Measurements from ENCODE around the gene SAMD9.
"Not testable (repeated sequence)": the region's sequence is repeated elsewhere in the genome, so short reads cannot be mapped to it uniquely, and the experiment has no call there.

The SAMD9 gene

DNA sequence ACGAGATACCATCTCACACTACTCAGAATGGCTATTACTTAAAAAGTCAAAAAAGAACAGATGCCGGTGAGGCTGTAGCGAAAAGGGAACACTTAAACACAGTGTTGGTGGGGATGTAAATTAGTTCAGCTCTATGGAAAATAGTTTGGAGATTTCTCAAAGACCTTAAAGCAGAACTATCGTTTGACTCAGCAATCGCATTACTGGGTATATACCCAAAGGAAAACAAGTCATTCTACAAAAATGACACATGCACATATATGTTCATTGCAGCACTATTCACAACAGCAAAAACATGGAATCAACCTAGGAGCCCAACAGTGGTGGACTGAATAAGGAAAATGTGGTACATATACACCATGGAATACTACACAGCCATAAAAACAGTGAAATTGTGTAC is 56.9 kb downstream of the SAMD9 start:
- DNase-seq (ENCODE audit: low read depth) = no peak
- H3K4me3 ChIP-seq (ENCODE audit: low read depth, low read length) = no peak overlapping the region
- TF ChIP-seq MYC (IDR thresholded peaks at IDR 0.05; ENCODE audit: low read depth, low read length) (no peak), POLR2A (IDR thresholded peaks at IDR 0.05; ENCODE audit: extremely low read depth, insufficient read length) (no peak)
- TF ChIP-seq, protein P1, sequence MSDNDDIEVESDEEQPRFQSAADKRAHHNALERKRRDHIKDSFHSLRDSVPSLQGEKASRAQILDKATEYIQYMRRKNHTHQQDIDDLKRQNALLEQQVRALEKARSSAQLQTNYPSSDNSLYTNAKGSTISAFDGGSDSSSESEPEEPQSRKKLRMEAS (IDR thresholded peaks at IDR 0.05; ENCODE audit: low read depth, low read length) = no peak
- TF ChIP-seq, protein P2, sequence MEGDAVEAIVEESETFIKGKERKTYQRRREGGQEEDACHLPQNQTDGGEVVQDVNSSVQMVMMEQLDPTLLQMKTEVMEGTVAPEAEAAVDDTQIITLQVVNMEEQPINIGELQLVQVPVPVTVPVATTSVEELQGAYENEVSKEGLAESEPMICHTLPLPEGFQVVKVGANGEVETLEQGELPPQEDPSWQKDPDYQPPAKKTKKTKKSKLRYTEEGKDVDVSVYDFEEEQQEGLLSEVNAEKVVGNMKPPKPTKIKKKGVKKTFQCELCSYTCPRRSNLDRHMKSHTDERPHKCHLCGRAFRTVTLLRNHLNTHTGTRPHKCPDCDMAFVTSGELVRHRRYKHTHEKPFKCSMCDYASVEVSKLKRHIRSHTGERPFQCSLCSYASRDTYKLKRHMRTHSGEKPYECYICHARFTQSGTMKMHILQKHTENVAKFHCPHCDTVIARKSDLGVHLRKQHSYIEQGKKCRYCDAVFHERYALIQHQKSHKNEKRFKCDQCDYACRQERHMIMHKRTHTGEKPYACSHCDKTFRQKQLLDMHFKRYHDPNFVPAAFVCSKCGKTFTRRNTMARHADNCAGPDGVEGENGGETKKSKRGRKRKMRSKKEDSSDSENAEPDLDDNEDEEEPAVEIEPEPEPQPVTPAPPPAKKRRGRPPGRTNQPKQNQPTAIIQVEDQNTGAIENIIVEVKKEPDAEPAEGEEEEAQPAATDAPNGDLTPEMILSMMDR (IDR thresholded peaks at IDR 0.05; ENCODE audit: low read depth, low read length) = no peak

DNA sequence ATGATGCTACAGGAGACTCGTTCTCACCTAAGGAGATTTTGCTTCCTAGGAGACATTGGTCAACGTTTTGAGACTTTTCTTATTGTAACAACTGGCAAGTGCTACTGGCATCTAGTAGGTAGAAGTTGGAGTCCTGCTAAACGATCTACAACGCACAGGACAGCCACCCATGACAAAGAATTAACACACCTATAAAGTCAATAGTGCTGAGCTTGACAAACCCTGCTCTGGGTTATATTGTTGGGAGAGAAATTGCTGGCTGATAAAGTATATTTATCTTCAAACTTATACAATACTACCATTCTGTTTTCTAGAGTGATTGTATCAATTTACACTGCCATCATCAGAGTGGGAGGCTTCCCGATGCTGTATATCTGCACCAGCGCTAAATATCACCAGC is 57.8 kb downstream of the SAMD9 start:
- H3K4me3 ChIP-seq (ENCODE audit: low read depth, low read length) = no peak overlapping the region
- TF ChIP-seq, protein P1 (IDR thresholded peaks at IDR 0.05; ENCODE audit: low read depth, low read length) = no peak
- TF ChIP-seq, protein P2 (IDR thresholded peaks at IDR 0.05; ENCODE audit: low read depth, low read length) = no peak
- TF ChIP-seq POLR2A (IDR thresholded peaks at IDR 0.05; ENCODE audit: extremely low read depth, insufficient read length) (no peak), MYC (IDR thresholded peaks at IDR 0.05; ENCODE audit: low read depth, low read length) (no peak)
- DNase-seq (ENCODE audit: low read depth) = no peak

DNA sequence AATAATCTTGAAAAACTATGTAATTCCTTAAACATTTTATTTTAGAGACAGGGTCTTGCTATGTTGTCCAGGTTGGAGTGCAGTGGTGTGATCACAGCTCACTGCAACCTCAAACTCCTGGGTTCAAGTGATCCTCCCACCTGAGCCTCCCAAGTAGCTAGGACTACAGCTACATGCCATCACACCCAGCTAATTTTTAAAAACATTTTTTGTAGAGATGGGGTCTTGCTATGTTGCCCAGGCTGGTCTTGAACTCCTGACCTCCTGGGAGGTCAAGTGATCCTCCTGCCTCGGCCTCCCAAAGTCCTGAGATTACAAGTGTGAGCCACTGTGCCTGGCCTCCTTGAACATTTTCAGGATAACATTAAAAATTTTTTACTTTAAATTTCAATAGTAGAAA is 61.2 kb downstream of the SAMD9 start:
- DNase-seq (ENCODE audit: low read depth); H3K4me3 ChIP-seq (ENCODE audit: low read depth, low read length): not testable (repeated sequence)

DNA sequence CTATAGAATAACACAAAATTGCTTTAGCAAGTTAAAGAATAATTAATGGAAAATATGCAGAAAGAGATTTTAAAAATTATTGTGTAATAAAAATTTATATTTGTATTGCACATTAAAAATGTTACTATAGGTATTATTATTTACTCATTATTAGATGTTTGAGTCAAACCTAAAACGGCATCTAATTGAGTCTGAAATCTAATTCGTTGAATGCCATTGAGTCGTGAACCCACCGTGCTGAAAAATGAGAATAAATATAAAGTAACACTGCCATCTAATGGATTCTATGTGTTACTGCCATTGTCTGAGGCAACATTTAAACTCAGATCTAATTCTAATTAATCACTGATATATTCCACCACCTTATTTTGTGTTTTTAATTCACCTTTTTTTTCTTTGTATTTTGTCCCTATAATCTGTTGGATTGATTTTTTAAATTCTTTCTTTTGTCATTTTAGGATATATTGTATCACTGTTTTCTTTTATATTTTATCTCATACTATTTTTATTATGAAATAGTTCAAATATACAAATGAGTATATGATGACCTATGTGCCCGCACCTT is 62.2 kb downstream of the SAMD9 start:
- DNase-seq (ENCODE audit: low read depth) = peak; percentile 56
- H3K4me3 ChIP-seq (ENCODE audit: low read depth, low read length) = no peak overlapping the region
- TF ChIP-seq, protein P2 (IDR thresholded peaks at IDR 0.05; ENCODE audit: low read depth, low read length) = peak; percentile 52
- no peak for TF ChIP-seq MYC (IDR thresholded peaks at IDR 0.05; ENCODE audit: low read depth, low read length)
- TF ChIP-seq, protein P1 (IDR thresholded peaks at IDR 0.05; ENCODE audit: low read depth, low read length) = 0 out of 2 replicates have a peak, but pooled peaks have one; percentile 4

DNA sequence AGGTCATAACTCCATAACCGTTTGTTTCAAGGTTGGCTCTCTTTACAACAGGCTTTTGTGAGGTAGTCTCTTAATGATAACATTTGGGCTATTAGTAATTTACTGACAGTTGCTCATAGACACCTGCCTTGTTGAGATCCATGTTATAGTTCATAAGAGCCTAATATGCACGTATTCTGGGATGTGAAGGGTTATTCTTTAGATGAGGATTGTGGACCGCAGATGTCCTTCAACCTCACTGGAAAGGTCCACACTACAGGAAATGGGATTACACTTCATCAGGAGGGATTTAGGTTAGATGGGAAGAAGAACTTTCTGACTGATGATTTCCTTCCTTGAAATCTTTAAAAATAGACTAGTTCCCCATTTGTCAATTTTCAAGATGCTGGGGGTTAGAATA is 62.8 kb downstream of the SAMD9 start:
- no peak for DNase-seq (ENCODE audit: low read depth)
- no peak overlapping the region for H3K4me3 ChIP-seq (ENCODE audit: low read depth, low read length)
- TF ChIP-seq MYC (IDR thresholded peaks at IDR 0.05; ENCODE audit: low read depth, low read length) = no peak

DNA sequence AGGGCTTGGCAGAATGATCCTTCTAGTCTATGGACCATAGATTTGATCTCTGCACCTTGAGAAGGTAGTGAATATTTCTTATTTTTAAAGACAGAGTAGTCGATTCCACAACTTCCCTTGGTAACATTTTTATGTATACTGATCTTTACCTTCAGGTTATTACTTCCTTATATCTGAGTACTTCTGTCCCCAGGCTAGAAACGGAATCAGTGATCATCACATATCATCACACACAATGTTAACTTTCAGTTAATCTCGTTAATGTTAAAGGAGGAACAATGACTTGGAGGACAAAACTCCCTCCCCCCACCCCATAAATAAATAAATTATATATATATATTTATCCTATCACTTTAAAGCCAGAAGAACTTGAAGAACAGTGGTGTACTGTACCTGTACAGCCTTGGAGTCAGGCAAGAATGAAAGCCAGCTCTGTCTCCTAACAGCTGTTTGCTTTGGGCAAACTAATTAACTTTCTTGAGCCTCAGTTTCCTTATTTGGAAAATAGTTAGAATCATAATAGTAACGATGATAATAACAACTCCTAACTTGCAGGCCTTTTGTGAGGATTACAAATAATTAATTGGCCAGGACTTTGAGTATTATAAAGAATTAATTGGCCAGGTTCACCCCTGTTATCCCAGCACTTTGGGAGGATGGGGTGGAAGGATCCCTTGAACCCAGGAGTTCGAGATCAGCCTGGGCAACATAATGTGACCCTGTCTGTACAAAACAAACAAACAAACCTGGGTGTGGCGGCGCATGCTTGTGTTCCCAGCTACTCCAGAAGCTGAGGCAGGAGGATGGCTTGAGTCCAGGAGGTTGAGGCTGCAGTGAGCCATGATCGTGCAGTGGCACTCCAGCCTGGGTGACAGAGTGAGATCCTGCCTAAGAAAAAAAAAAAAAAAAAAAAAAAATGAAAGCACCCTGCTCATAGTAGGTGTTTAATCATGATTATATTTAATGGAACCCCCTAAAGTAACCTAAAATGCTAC is 63.5 kb downstream of the SAMD9 start:
- no peak for DNase-seq (ENCODE audit: low read depth)
- TF ChIP-seq POLR2A (IDR thresholded peaks at IDR 0.05; ENCODE audit: extremely low read depth, insufficient read length) = no peak
- TF ChIP-seq MYC (IDR thresholded peaks at IDR 0.05; ENCODE audit: low read depth, low read length) = no peak
- TF ChIP-seq, protein P1 (IDR thresholded peaks at IDR 0.05; ENCODE audit: low read depth, low read length) = no peak
- TF ChIP-seq, protein P2 (IDR thresholded peaks at IDR 0.05; ENCODE audit: low read depth, low read length) = no peak
- no peak overlapping the region for H3K4me3 ChIP-seq (ENCODE audit: low read depth, low read length)

Measured in NB4 (cell line).